Endothelial cell of umbilical vein (primary cell): ENCODE measurements around the gene ADRM1. TPM values are rescaled to one million over a fixed set of nuclear protein-coding genes. Genes with fewer than 3 reads are reported as not detected.

Experiments
- BruUV-seq: library from RNA; stranded (reverse); fragments of 400-500 nt; replicated peaks from 2 replicates; lab custom pipeline; 2021; lab: Mats Ljungman, UMichigan
- CTCF ChIA-PET: fragments of 300-600, 350-600 bp; sonication (Branson Sonifier 250); formaldehyde crosslinking; loops from one replicate; lab custom pipeline; 2021; ENCODE audit warnings: antibody characterized with exemption, inconsistent platforms; lab: Charles Lee
- POLR2A ChIA-PET: fragments of 300-600, 350-600 bp; sonication (Branson Sonifier 250); formaldehyde crosslinking; loops from one replicate; lab custom pipeline; 2021; ENCODE audit warnings: antibody characterized with exemption, inconsistent platforms; lab: Charles Lee
- DNase-seq: peaks from one replicate; pipeline ENCODE4 v3.0.0-alpha.2; 2011; ENCODE audit warnings: low read depth, low spot score
- FAIRE-seq: peaks from 2 replicates; lab custom pipeline; 2011; peaks lifted over from hg19 to GRCh38; lab: Jason Lieb, UNC
- H2AFZ ChIP-seq: 2 replicates; pipeline ENCODE4 v1.6.0; 2012; ENCODE audit warnings: low read depth, low read length, control low read depth, inconsistent platforms
- H3K27ac ChIP-seq: 2 replicates; pipeline ENCODE4 v1.5.1; 2011; ENCODE audit warnings: low read depth, mild to moderate bottlenecking, control low read depth, low read length, moderate library complexity; ENCODE audit not compliant: insufficient read depth
- H3K27me3 ChIP-seq, 2 experiments: 2 replicates each; pipeline versions ENCODE4 v1.6.0 to v1.6.1; 2011; ENCODE audit warnings: low read length in 2 of 2, mixed read lengths in 1 of 2; ENCODE audit not compliant: control insufficient read depth in 2 of 2, insufficient read depth in 2 of 2
- H3K36me3 ChIP-seq, 2 experiments: 2 replicates in 1 of 2; 3 replicates in 1 of 2; pipeline ENCODE4 v1.5.1; 2011; ENCODE audit warnings: low read length in 2 of 2, mild to moderate bottlenecking in 1 of 2, moderate library complexity in 1 of 2; ENCODE audit not compliant: control insufficient read depth in 2 of 2, insufficient read depth in 2 of 2; ENCODE audit errors: extremely low read depth in 1 of 2
- H3K4me1 ChIP-seq: 3 replicates; pipeline ENCODE4 v1.5.1; 2011; ENCODE audit warnings: mild to moderate bottlenecking, low read length; ENCODE audit not compliant: control insufficient read depth, insufficient read depth; ENCODE audit errors: extremely low read depth
- H3K4me2 ChIP-seq: 2 replicates; pipeline ENCODE4 v1.6.1; 2011; ENCODE audit warnings: low read length, control low read depth, mixed read lengths; ENCODE audit not compliant: insufficient read depth
- H3K4me3 ChIP-seq, 3 experiments: fragments of 200-600 bp in 1 of 3; sonication (generic), shearing (Covaris generic) in 1 of 3; replicated peaks in 1 of 3; 2 replicates each; pipeline ENCODE4 v1.5.1; 2011 to 2016; ENCODE audit warnings: control low read depth in 3 of 3, low read length in 3 of 3, mild to moderate bottlenecking in 2 of 3, inconsistent platforms in 1 of 3, low read depth in 1 of 3, moderate library complexity in 1 of 3; ENCODE audit not compliant: insufficient read depth in 1 of 3
- H3K79me2 ChIP-seq: 2 replicates; pipeline ENCODE4 v1.6.0; 2012; ENCODE audit warnings: low read length, inconsistent platforms; ENCODE audit not compliant: control insufficient read depth, insufficient read depth
- H3K9ac ChIP-seq: replicated peaks from 2 replicates; pipeline ENCODE3; 2011; ENCODE audit warnings: low read length, control low read depth; ENCODE audit not compliant: insufficient read depth; ENCODE audit errors: extremely low read depth
- H3K9me1 ChIP-seq: replicated peaks from 3 replicates; pipeline ENCODE4 v1.6.0; 2011; ENCODE audit warnings: mild to moderate bottlenecking, low read length; ENCODE audit not compliant: control insufficient read depth, insufficient read depth; ENCODE audit errors: extremely low read depth
- H3K9me3 ChIP-seq: replicated peaks from 2 replicates; pipeline ENCODE4 v1.5.1; 2012; ENCODE audit warnings: low read length, inconsistent platforms; ENCODE audit not compliant: control insufficient read depth, insufficient read depth
- H4K20me1 ChIP-seq: replicated peaks from 2 replicates; pipeline ENCODE3; 2011; ENCODE audit warnings: mild to moderate bottlenecking, low read length; ENCODE audit not compliant: control insufficient read depth, insufficient read depth; ENCODE audit errors: extremely low read depth
- EZH2 ChIP-seq: IDR thresholded peaks from 2 replicates; pipeline ENCODE4 v1.6.1; 2012; ENCODE audit warnings: borderline replicate concordance, low read depth, mild to moderate bottlenecking, moderate library complexity, low read length, inconsistent platforms; ENCODE audit not compliant: severe bottlenecking
- FOS ChIP-seq: IDR thresholded peaks from 2 replicates; pipeline ENCODE4 v1.6.1; 2011; ENCODE audit warnings: mild to moderate bottlenecking, low read length, moderate library complexity, borderline replicate concordance; ENCODE audit not compliant: insufficient read depth
- GATA2 ChIP-seq: IDR thresholded peaks from 2 replicates; pipeline ENCODE4 v1.7.0; 2011; ENCODE audit warnings: low read depth, mild to moderate bottlenecking, moderate library complexity, mixed read lengths, low read length; ENCODE audit not compliant: insufficient read length, insufficient read depth
- JUN ChIP-seq: IDR thresholded peaks from 2 replicates; pipeline ENCODE4 v1.6.1; 2011; ENCODE audit warnings: borderline replicate concordance, low read depth; ENCODE audit not compliant: insufficient read length, insufficient read depth
- MYC ChIP-seq: IDR thresholded peaks from one replicate; pipeline ENCODE4 v1.6.1; 2011; ENCODE audit warnings: mild to moderate bottlenecking, low read depth, low read length
- POLR2A ChIP-seq: IDR thresholded peaks from 2 replicates; pipeline ENCODE4 v1.6.1; 2012; ENCODE audit warnings: low read depth, mild to moderate bottlenecking, control low read depth, low read length
- POLR2AphosphoS5 ChIP-seq: IDR thresholded peaks from 2 replicates; pipeline ENCODE4 v1.6.1; 2012; ENCODE audit warnings: low read depth, mild to moderate bottlenecking, control low read depth, low read length, moderate library complexity; ENCODE audit not compliant: insufficient read depth
- dilution Hi-C: fragments of 300-500 bp; cut with MboI; formaldehyde crosslinking; loops from one replicate; pipeline ENCODE4 v1.15.0; 2019; ENCODE audit warnings: low sequenced_read_pairs; ENCODE audit not compliant: extremely low pct_ligation_motif_present
- intact Hi-C: fragments of 100-400 bp; cut with micrococcal nuclease; formaldehyde crosslinking; loops from one replicate; pipeline ENCODE4 v1.10.0; 2022
- polyA plus RNA-seq, 4 experiments: library from polyadenylated mRNA; depleted of rRNA in 3 of 4; stranded (reverse) in 3 of 4; unstranded in 1 of 4; fragments of >200 nt; gene quantifications; 2 replicates each; pipeline versions ENCODE4 v1.2.1 to v1.2.3, GENCODE V29; 2011 to 2012; ENCODE audit warnings: missing spikeins in 1 of 4
- total RNA-seq: library from RNA; stranded (reverse); gene quantifications from 2 replicates; pipeline ENCODE4 v1.2.3, GENCODE V29; 2021
- TF ChIP-seq, protein P1 (sequence below): IDR thresholded peaks from 2 replicates; pipeline ENCODE4 v1.6.1; 2011; ENCODE audit not compliant: insufficient read depth, insufficient read length
- TF ChIP-seq, protein P2 (sequence below), 2 donors: IDR thresholded peaks; 1 replicate in 1 of 2; 2 replicates in 1 of 2; pipeline ENCODE4 v1.5.1; 2011; ENCODE audit warnings: low read length in 2 of 2, mild to moderate bottlenecking in 2 of 2, moderate library complexity in 2 of 2, control low read depth in 1 of 2, inconsistent platforms in 1 of 2, low read depth in 1 of 2; ENCODE audit not compliant: insufficient read depth in 1 of 2; ENCODE audit errors: extremely low read depth in 1 of 2

ADRM1 gene
- total and polyA plus RNA-seq, 2 donors (not counting 3 experiments of a cell fraction or from before 2014, with no cell fraction given), result 154 to 179 TPM

DNA sequence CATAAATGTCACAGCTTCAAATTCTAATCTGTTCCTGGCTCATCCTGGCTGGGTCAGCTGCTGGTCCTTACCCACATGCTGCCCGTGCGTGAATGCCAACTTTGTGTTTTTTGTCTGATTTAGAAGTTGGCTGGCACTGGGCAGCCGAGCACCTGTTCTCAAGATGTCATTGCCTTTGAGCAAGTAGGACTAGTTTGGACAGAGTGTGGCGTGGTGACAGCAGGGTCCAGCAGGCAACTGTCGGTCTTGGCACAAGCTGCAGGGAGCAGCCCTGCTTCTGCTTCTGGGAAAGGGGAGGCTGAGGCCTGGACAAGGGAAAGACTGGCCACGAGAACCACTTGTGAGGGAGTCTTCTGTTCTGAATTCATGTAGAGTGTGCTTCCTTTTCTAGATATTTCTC, 26.4 kb upstream of the ADRM1 start:
- CTCF ChIA-PET, result no interaction called here
- no peak for DNase-seq
- Histone ChIP-seq H3K9me3 (no peaks in the 10 kb centered on the region), H3K36me3 (peaks cover 3 to 34% of the 10 kb centered on the region in 2 experiments), H3K4me1 (no peaks in the 10 kb centered on the region), H3K9me1 (no peaks in the 10 kb centered on the region), H4K20me1 (no peaks in the 10 kb centered on the region), H3K27me3 (no peaks in the 10 kb centered on the region), H3K27ac (no peak overlapping the region), H3K4me3 (no peak overlapping the region), H3K4me2 (no peak overlapping the region), H3K9ac (no peak overlapping the region), H2AFZ (no peak overlapping the region), H3K79me2 (no peaks in the 10 kb centered on the region)
- dilution Hi-C loops (no loop called here), intact Hi-C loops (no loop called here)
- no peak for FAIRE-seq
- POLR2A ChIA-PET, result no interaction called here
- TF ChIP-seq, protein P1, sequence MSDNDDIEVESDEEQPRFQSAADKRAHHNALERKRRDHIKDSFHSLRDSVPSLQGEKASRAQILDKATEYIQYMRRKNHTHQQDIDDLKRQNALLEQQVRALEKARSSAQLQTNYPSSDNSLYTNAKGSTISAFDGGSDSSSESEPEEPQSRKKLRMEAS, result no peak
- TF ChIP-seq FOS, result no peak
- TF ChIP-seq JUN, result no peak
- TF ChIP-seq GATA2, result no peak
- BruUV-seq, result no TSS peak

DNA sequence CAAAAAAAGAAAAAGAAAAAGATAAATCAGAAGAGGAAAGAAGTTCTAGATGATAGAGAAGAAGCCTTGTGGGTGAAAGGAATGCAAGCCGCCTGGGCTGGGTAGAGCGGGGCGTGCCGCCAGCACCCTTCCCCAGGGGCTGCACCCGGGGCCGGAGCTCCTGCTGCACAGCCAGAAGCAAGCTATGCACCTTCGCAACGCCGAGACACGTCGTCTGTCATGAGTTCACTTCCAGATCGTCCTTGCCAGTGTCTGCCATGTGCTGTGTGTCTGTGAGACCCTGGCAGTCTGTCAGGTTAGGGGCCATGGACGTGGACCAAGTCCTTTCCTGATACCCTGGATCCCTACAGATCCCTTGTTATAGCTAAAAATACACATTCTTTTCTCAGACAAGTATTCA, 25.5 kb upstream of the ADRM1 start:
- dilution Hi-C loops, result no loop called here
- H3K79me2 ChIP-seq, result no peaks in the 10 kb centered on the region
- no TSS peak for BruUV-seq

More for the DNA sequence above, 25.5 kb upstream of the ADRM1 start:
- H3K27me3 ChIP-seq, result no peaks in the 10 kb centered on the region
- ChIA-PET CTCF (interaction anchor here (1.0 kb wide), 1 partner anchor 106 kb away, joined by 3 read pairs; no protein-coding TSS in a partner anchor), POLR2A (no interaction called here)
- H3K9me3 ChIP-seq, result no peaks in the 10 kb centered on the region
- DNase-seq, result no peak
- H4K20me1 ChIP-seq, result no peaks in the 10 kb centered on the region
- H2AFZ ChIP-seq, result no peak overlapping the region
- no peak overlapping the region for H3K4me3 ChIP-seq
- no peaks in the 10 kb centered on the region for H3K9me1 ChIP-seq
- FAIRE-seq, result no peak
- no peak overlapping the region for H3K9ac ChIP-seq
- no peaks in the 10 kb centered on the region for H3K4me1 ChIP-seq
- H3K4me2 ChIP-seq, result no peak overlapping the region
- intact Hi-C loops, result no loop called here
- peaks cover 5 to 37% of the 10 kb centered on the region in 2 experiments for H3K36me3 ChIP-seq
- TF ChIP-seq POLR2A, result no peak
- no peak for TF ChIP-seq EZH2
- no peak for TF ChIP-seq GATA2
- no peak for TF ChIP-seq POLR2AphosphoS5
- no peak for TF ChIP-seq FOS
- TF ChIP-seq MYC, result no peak
- TF ChIP-seq, protein P2, sequence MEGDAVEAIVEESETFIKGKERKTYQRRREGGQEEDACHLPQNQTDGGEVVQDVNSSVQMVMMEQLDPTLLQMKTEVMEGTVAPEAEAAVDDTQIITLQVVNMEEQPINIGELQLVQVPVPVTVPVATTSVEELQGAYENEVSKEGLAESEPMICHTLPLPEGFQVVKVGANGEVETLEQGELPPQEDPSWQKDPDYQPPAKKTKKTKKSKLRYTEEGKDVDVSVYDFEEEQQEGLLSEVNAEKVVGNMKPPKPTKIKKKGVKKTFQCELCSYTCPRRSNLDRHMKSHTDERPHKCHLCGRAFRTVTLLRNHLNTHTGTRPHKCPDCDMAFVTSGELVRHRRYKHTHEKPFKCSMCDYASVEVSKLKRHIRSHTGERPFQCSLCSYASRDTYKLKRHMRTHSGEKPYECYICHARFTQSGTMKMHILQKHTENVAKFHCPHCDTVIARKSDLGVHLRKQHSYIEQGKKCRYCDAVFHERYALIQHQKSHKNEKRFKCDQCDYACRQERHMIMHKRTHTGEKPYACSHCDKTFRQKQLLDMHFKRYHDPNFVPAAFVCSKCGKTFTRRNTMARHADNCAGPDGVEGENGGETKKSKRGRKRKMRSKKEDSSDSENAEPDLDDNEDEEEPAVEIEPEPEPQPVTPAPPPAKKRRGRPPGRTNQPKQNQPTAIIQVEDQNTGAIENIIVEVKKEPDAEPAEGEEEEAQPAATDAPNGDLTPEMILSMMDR (IDR thresholded peaks at IDR 0.05; ENCODE audit: extremely low read depth in 1 of 2, insufficient read depth in 1 of 2, low read depth in 1 of 2, low read length in 2 of 2), result no peak
- TF ChIP-seq, protein P1, result no peak
- no peak for TF ChIP-seq JUN
- no peak overlapping the region for H3K27ac ChIP-seq
